Left ventricle myocardium inferior (tissue), 1 donor: ENCODE results near the gene QRICH1. TPM values are rescaled to one million over a fixed set of nuclear protein-coding genes. Genes with fewer than 3 reads are reported as not detected.

ENCODE experiments used
- DNase-seq: peaks from one replicate; pipeline ENCODE4 v3.0.0-alpha.2; 2020
- H3K27ac ChIP-seq: fragments of 200-600 bp; replicated peaks from 2 replicates; pipeline ENCODE4 v1.8.0; 2021
- H3K27me3 ChIP-seq: fragments of 200-600 bp; 2 replicates; pipeline ENCODE4 v1.8.0; 2021; ENCODE audit warnings: low read depth
- H3K36me3 ChIP-seq: fragments of 200-600 bp; 2 replicates; pipeline ENCODE4 v1.8.0; 2021
- H3K4me1 ChIP-seq: fragments of 200-600 bp; 2 replicates; pipeline ENCODE4 v1.8.0; 2021
- H3K4me3 ChIP-seq: fragments of 200-600 bp; 2 replicates; pipeline ENCODE4 v1.8.0; 2021; ENCODE audit warnings: mild to moderate bottlenecking, moderate library complexity
- H3K9me3 ChIP-seq: fragments of 200-600 bp; replicated peaks from 2 replicates; pipeline ENCODE4 v1.8.0; 2021
- CTCF ChIP-seq: fragments of 200-600 bp; IDR thresholded peaks from 2 replicates; pipeline ENCODE4 v1.8.0; 2021; ENCODE audit warnings: antibody characterized with exemption, mild to moderate bottlenecking, borderline replicate concordance
- intact Hi-C: fragments of 100-400 bp; cut with micrococcal nuclease; formaldehyde crosslinking; loops from one replicate; pipeline ENCODE4 v1.11.0; 2022
- total RNA-seq: library from RNA; stranded (reverse); fragmentation: NEBNext Ultra II Directional; extraction: Animal tissue kit (Norgen Biotek cat#: 25700); gene quantifications from one replicate; pipeline ENCODE4 v1.2.1, GENCODE V29; 2021
- donor health status: DM: no; HTN: yes; CAD: no; lungs with severe emphysema.

QRICH1 gene
- total RNA-seq, 1 donor from 2014 or later = 58.8 TPM

- intact Hi-C loops = no loop called here
- H3K27ac ChIP-seq = no peak overlapping the region
- no peak for TF ChIP-seq CTCF
- H3K4me3 ChIP-seq = no peak overlapping the region
- no peaks in the 10 kb centered on the region for H3K4me1 ChIP-seq
- no peak for DNase-seq
- H3K27me3 ChIP-seq = no peaks in the 10 kb centered on the region
- H3K36me3 ChIP-seq = peaks cover 69% of the 10 kb centered on the region
- no peaks in the 10 kb centered on the region for H3K9me3 ChIP-seq
These were observed 39.5 kb downstream of the QRICH1 start for GRCh38 chr3:49054344-49054862.

- TF ChIP-seq CTCF = no peak
- intact Hi-C loops = no loop called here
These were observed 40.3 kb downstream of the QRICH1 start for GRCh38 chr3:49053543-49053942.

DNA sequence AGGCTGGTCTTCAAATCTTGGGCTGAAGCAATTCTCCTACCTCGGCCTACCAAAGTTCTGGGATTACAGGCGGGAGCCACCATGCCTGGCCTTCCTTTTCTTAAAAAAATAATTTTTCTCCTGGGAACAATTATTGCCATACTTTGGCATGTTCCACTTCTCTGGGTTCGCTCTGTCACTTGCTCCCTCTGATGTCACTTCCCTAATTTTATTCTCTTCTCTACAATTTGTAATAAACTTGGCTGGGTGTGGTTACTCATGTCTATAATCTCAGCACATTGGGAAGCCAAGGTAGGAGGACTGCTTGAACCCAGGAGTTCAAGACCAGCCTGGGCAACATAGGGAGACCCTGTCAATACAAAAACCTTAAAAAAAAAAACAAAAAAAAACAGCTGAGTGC, 58.6 kb downstream of the QRICH1 start:
- intact Hi-C loops = no loop called here
- no peak overlapping the region for H3K27ac ChIP-seq
- no peak for TF ChIP-seq CTCF

More at GRCh38 chr3:49053543-49053942, 40.3 kb downstream of the QRICH1 start:
- Histone ChIP-seq H3K4me1 (no peaks in the 10 kb centered on the region), H3K4me3 (no peak overlapping the region), H3K27me3 (no peaks in the 10 kb centered on the region), H3K27ac (no peak overlapping the region), H3K36me3 (peaks cover 69% of the 10 kb centered on the region), H3K9me3 (no peaks in the 10 kb centered on the region)
- no peak for DNase-seq

GRCh38 chr3:49034650-49035049, 59.2 kb downstream of the QRICH1 start:
- Histone ChIP-seq H3K27ac (no peak overlapping the region), H3K4me1 (peaks cover 18% of the 10 kb centered on the region), H3K27me3 (no peaks in the 10 kb centered on the region), H3K4me3 (no peak overlapping the region), H3K9me3 (no peaks in the 10 kb centered on the region), H3K36me3 (peaks cover 92% of the 10 kb centered on the region)
- no peak for DNase-seq
- no peak for TF ChIP-seq CTCF
- intact Hi-C loops = no loop called here

More for the DNA sequence above, 58.6 kb downstream of the QRICH1 start:
- no peak for DNase-seq
- Histone ChIP-seq H3K36me3 (peaks cover 94% of the 10 kb centered on the region), H3K27me3 (no peaks in the 10 kb centered on the region), H3K9me3 (no peaks in the 10 kb centered on the region), H3K4me1 (peaks cover 14% of the 10 kb centered on the region), H3K4me3 (no peak overlapping the region)

GRCh38 chr3:49032646-49033304, 61.1 kb downstream of the QRICH1 start:
- no peak for DNase-seq
- no peak overlapping the region for H3K4me3 ChIP-seq
- no peak for TF ChIP-seq CTCF
- no peaks in the 10 kb centered on the region for H3K9me3 ChIP-seq
- intact Hi-C loops = no loop called here
- peaks cover 34% of the 10 kb centered on the region for H3K4me1 ChIP-seq
- no peak overlapping the region for H3K27ac ChIP-seq
- no peaks in the 10 kb centered on the region for H3K27me3 ChIP-seq
- peaks cover 73% of the 10 kb centered on the region for H3K36me3 ChIP-seq
